CD4-positive, alpha-beta T cell (primary cell): ENCODE data around the gene KLF4. TPM values are rescaled to one million over a fixed set of nuclear protein-coding genes. Genes with fewer than 3 reads are reported as not detected.
A peak's percentile ranks its signal among the peaks of the same experiment; 100 is the strongest.

Experiments
- ATAC-seq: fragments of 200-7000 bp; cut with Tn5 transposase; one replicate; pipeline ENCODE4 v1.10.0; 2022; ENCODE audit warnings: mild to moderate bottlenecking; ENCODE audit not compliant: poor library complexity
- CTCF ChIA-PET: fragments of 350-600 bp; sonication (Branson Sonifier 250); formaldehyde crosslinking; loops from one replicate; lab custom pipeline; 2021; ENCODE audit warnings: antibody characterized with exemption, inconsistent platforms; lab: Charles Lee
- POLR2A ChIA-PET: fragments of 350-600 bp; sonication (Branson Sonifier 250); formaldehyde crosslinking; loops from one replicate; lab custom pipeline; 2021; ENCODE audit warnings: antibody characterized with exemption, inconsistent platforms; lab: Charles Lee
- DNase-seq, 14 experiments: peaks; one replicate each; pipeline ENCODE4 v3.0.0-alpha.2; 2013 to 2020; ENCODE audit warnings: mixed read lengths in 2 of 14
- H3K27ac ChIP-seq, 2 donors: one replicate each; pipeline versions ENCODE4 v1.5.1 to v1.7.0; 2013; ENCODE audit warnings: low read length in 2 of 2, low read depth in 1 of 2, mild to moderate bottlenecking in 1 of 2
- H3K27me3 ChIP-seq, 2 experiments: 1 replicate in 1 of 2; 2 replicates in 1 of 2; pipeline versions ENCODE4 v1.6.1 to v1.7.0; 2013; ENCODE audit warnings: low read length in 2 of 2, control low read depth in 1 of 2, mild to moderate bottlenecking in 1 of 2, moderate library complexity in 1 of 2; ENCODE audit not compliant: insufficient read depth in 2 of 2, control insufficient read depth in 1 of 2
- H3K36me3 ChIP-seq: one replicate; pipeline ENCODE4 v1.6.1; 2013; ENCODE audit warnings: low read length, control low read depth; ENCODE audit not compliant: insufficient read depth
- H3K4me1 ChIP-seq: one replicate; pipeline ENCODE4 v1.6.1; 2013; ENCODE audit warnings: low read length, control low read depth; ENCODE audit not compliant: insufficient read depth
- H3K4me3 ChIP-seq: one replicate; pipeline ENCODE4 v1.5.1; 2013; ENCODE audit warnings: mild to moderate bottlenecking, low read length, moderate library complexity
- H3K9me3 ChIP-seq, 2 experiments: 1 replicate in 1 of 2; 2 replicates in 1 of 2; pipeline versions ENCODE4 v1.6.1 to v1.7.0; 2013; ENCODE audit warnings: low read length in 2 of 2, mild to moderate bottlenecking in 2 of 2, control low read depth in 1 of 2, moderate library complexity in 1 of 2; ENCODE audit not compliant: control insufficient read depth in 1 of 2, insufficient read depth in 1 of 2
- H3K27ac Mint-ChIP-seq: one replicate; pipeline ENCODE4 v1.8.0; 2020; ENCODE audit warnings: mixed read lengths
- H3K27me3 Mint-ChIP-seq: one replicate; pipeline ENCODE4 v1.8.0; 2021; ENCODE audit warnings: mixed read lengths
- H3K36me3 Mint-ChIP-seq: one replicate; pipeline ENCODE4 v1.8.0; 2021; ENCODE audit warnings: low read depth, mixed read lengths
- H3K4me1 Mint-ChIP-seq: one replicate; pipeline ENCODE4 v1.8.0; 2021; ENCODE audit warnings: low read depth, mixed read lengths
- H3K4me3 Mint-ChIP-seq: one replicate; pipeline ENCODE4 v1.8.0; 2020; ENCODE audit warnings: mild to moderate bottlenecking, mixed read lengths
- H3K9me3 Mint-ChIP-seq: one replicate; pipeline ENCODE4 v1.8.0; 2020; ENCODE audit warnings: mixed read lengths
- intact Hi-C, 2 experiments: fragments of 100-400 bp; cut with DNase I in 1 of 2; cut with micrococcal nuclease in 1 of 2; formaldehyde crosslinking; loops; one replicate each; pipeline versions ENCODE4 v1.15.1 to v1.9.0; 2023 to 2025; cut with DNase I, micrococcal nuclease
- total RNA-seq, 174 experiments: library from RNA in 2 of 174; stranded (reverse) in 2 of 174; gene quantifications; one replicate each; pipeline ENCODE4 v1.2.3 and lab custom pipeline; 2021 to 2026
- TF ChIP-seq, protein P1 (sequence below): fragments of 200-600 bp; IDR thresholded peaks from one replicate; pipeline ENCODE4 v1.8.0; 2022; ENCODE audit warnings: antibody characterized with exemption, mild to moderate bottlenecking

Gene KLF4
- total RNA-seq, 2 experiments from 2014 or later = 12.9 to 13.2 TPM

DNA sequence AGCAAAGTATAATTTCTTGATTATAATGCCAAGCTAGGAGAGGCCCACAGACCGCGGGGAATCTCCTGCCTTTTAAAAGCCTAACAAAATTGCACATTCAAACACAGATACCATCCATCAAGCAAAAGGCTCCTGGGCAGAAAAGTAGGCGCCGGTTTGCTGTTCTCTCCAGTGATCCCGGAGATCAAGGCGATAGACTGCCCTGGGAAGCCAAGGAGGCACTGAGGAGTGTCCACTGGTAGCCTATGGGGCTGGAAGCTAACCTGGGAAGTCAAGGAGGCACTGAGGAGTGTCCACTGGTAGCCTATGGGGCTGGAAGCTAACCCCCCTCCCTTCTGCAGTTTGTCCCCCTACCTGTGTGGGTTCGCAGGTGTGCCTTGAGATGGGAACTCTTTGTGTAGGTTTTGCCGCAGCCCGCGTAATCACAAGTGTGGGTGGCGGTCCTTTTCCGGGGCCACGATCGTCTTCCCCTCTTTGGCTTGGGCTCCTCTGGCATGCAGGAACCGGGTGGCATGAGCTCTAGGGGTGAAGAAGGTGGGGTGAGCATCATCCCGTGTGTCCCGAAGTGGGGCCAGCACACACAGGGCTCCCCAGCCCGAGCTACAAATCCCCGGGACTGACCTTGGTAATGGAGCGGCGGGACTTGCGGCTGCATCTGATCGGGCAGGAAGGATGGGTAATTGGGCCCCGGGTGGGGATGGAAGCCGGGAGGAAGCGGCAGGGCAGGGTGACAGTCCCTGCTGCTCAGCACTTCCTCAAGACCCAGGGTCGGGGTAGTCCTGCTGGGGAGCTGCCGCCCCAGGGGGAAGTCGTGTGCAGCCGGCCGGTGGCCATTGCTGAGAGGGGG is 2.7 kb downstream of the KLF4 start:
- Mint-ChIP-seq H3K4me3 (peak overlapping the region; percentile 48), H3K4me1 (peaks cover 4% of the 10 kb centered on the region), H3K27ac (no peak overlapping the region), H3K9me3 (no peaks in the 10 kb centered on the region), H3K27me3 (peaks cover 57% of the 10 kb centered on the region), H3K36me3 (no peaks in the 10 kb centered on the region)
- peaks cover 0 to 44% of the 10 kb centered on the region in 2 experiments for H3K9me3 ChIP-seq
- TF ChIP-seq, protein P1, sequence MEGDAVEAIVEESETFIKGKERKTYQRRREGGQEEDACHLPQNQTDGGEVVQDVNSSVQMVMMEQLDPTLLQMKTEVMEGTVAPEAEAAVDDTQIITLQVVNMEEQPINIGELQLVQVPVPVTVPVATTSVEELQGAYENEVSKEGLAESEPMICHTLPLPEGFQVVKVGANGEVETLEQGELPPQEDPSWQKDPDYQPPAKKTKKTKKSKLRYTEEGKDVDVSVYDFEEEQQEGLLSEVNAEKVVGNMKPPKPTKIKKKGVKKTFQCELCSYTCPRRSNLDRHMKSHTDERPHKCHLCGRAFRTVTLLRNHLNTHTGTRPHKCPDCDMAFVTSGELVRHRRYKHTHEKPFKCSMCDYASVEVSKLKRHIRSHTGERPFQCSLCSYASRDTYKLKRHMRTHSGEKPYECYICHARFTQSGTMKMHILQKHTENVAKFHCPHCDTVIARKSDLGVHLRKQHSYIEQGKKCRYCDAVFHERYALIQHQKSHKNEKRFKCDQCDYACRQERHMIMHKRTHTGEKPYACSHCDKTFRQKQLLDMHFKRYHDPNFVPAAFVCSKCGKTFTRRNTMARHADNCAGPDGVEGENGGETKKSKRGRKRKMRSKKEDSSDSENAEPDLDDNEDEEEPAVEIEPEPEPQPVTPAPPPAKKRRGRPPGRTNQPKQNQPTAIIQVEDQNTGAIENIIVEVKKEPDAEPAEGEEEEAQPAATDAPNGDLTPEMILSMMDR = no peak
- peak overlapping the region; percentile 56 for H3K4me3 ChIP-seq
- no peak overlapping the region for H3K27ac ChIP-seq
- H3K36me3 ChIP-seq = no peaks in the 10 kb centered on the region
- POLR2A ChIA-PET = no interaction called here
- CTCF ChIA-PET = no interaction called here
- intact Hi-C loops = no loop called here
- peaks cover 49 to 61% of the 10 kb centered on the region in 2 experiments for H3K27me3 ChIP-seq
- H3K4me1 ChIP-seq = peaks cover 33% of the 10 kb centered on the region
- no peak for DNase-seq
- no peak for ATAC-seq

DNA sequence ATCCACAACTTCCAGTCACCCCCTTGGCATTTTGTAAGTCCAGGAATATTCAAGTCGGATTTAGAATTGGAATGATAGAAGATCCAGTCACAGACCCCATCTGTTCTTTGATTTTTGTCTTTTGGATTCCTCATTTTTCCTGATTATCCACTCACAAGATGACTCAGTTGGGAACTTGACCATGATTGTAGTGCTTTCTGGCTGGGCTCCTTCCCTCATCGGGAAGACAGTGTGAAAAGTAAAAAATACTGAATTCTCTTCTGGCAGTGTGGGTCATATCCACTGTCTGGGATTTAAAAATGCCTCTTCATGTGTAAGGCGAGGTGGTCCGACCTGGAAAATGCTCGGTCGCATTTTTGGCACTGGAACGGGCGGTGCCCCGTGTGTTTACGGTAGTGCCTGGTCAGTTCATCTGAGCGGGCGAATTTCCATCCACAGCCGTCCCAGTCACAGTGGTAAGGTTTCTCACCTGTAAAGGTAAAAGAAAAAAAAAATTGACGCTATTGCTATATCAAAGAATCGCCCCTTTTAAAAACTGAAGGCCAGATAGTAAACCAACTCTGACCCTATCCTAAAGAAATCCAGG is 4.0 kb downstream of the KLF4 start:
- DNase-seq = no peak
- H3K27ac ChIP-seq = no peak overlapping the region
- H3K4me3 ChIP-seq = no peak overlapping the region

DNA sequence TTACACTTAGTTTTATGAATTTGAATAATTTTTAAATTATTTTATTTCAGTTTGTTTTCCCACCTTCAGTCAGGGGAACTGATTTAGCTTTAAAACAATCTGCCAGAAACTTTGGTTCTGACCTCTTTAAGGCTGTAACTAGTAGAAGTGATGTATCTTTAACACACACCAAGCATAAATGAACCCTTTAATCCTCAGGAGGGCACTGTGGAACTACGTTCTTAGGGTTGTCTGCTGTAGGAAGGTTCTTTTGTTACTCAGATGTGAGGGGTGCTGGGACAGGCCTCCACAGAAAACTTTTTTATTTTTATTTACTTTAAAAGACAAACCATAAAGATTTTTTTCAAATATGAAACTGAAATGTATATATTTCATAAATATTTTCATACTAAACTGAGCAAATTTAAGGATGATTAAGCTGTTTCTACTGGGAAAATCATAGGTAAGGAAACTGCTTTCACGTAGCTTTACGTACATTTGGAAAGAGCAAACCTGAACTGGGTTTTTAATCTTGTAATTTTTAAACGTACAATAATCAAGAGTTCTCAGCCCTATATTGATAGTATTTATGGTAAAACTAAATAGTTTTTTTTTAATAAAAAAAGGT is 5.3 kb downstream of the KLF4 start:
- H3K9me3 Mint-ChIP-seq = no peaks in the 10 kb centered on the region
- Histone ChIP-seq H3K4me1 (peaks cover 14% of the 10 kb centered on the region), H3K9me3 (peaks cover 0 to 26% of the 10 kb centered on the region in 2 experiments), H3K27ac (no peak overlapping the region), H3K36me3 (no peaks in the 10 kb centered on the region), H3K4me3 (no peak overlapping the region), H3K27me3 (peaks cover 33 to 42% of the 10 kb centered on the region in 2 experiments)
- H3K27me3 Mint-ChIP-seq = peaks cover 43% of the 10 kb centered on the region
- ATAC-seq (no peak), DNase-seq (peak in 3 of 14 experiments; percentile 12 to 56 (median 36))
- no peaks in the 10 kb centered on the region for H3K36me3 Mint-ChIP-seq
- ChIA-PET POLR2A (no interaction called here), CTCF (no interaction called here)
- TF ChIP-seq, protein P1 = no peak
- no peaks in the 10 kb centered on the region for H3K4me1 Mint-ChIP-seq
- intact Hi-C loops = no loop called here
- H3K4me3 Mint-ChIP-seq = no peak overlapping the region
- H3K27ac Mint-ChIP-seq = no peak overlapping the region

More for the DNA sequence above, 4.0 kb downstream of the KLF4 start:
- Histone ChIP-seq H3K4me1 (peaks cover 22% of the 10 kb centered on the region), H3K36me3 (no peaks in the 10 kb centered on the region), H3K9me3 (peaks cover 0 to 32% of the 10 kb centered on the region in 2 experiments), H3K27me3 (peaks cover 36 to 49% of the 10 kb centered on the region in 2 experiments)
- TF ChIP-seq, protein P1 = no peak
- Mint-ChIP-seq H3K27me3 (peaks cover 43% of the 10 kb centered on the region), H3K9me3 (no peaks in the 10 kb centered on the region), H3K4me1 (peaks cover 4% of the 10 kb centered on the region), H3K27ac (no peak overlapping the region), H3K36me3 (no peaks in the 10 kb centered on the region), H3K4me3 (no peak overlapping the region)
- no peak for ATAC-seq
- intact Hi-C loops = no loop called here
- ChIA-PET CTCF (no interaction called here), POLR2A (no interaction called here)
